ENCODE data around the gene WDFY2.

- TF ChIP-seq HNF4G (IDR thresholded peaks at IDR 0.05), result no peak
- no peak for TF ChIP-seq ZBTB33 (IDR thresholded peaks at IDR 0.05)
- no peak for TF ChIP-seq CTCF (IDR thresholded peaks at IDR 0.05; ENCODE audit: low read depth, low read length, missing input control)
- TF ChIP-seq REST (IDR thresholded peaks at IDR 0.05), result no peak
- TF ChIP-seq MAX (IDR thresholded peaks at IDR 0.05), result no peak
- no peak for TF ChIP-seq TAF1 (conservative IDR thresholded peaks at IDR 0.05)
These were observed 51.0 kb downstream of the WDFY2 start for GRCh38 chr13:51635137-51635878.
